ENCODE measurements around the gene DAB2IP.
"Not testable (repeated sequence)": the region's sequence is repeated elsewhere in the genome, so short reads cannot be mapped to it uniquely, and the experiment has no call there.

DAB2IP gene

GRCh38 chr9:121626012-121626411 is 25.4 kb upstream of the DAB2IP start:
- ATAC-seq = no peak
- DNase-seq = no peak

- DNase-seq (no peak), ATAC-seq (no peak)
These were observed 24.0 kb upstream of the DAB2IP start for GRCh38 chr9:121627427-121627826.

GRCh38 chr9:121628401-121628800 is 23.0 kb upstream of the DAB2IP start:
- ATAC-seq (no peak), DNase-seq (no peak)

GRCh38 chr9:121631115-121631514 is 20.3 kb upstream of the DAB2IP start:
- DNase-seq (no peak), ATAC-seq (no peak)

- DNase-seq (no peak), ATAC-seq (no peak)
These were observed 19.4 kb upstream of the DAB2IP start for GRCh38 chr9:121631978-121632418.

GRCh38 chr9:121633119-121633714 is 18.2 kb upstream of the DAB2IP start:
- DNase-seq (no peak), ATAC-seq (no peak)

GRCh38 chr9:121633736-121634135 is 17.7 kb upstream of the DAB2IP start:
- DNase-seq = no peak
- no peak for ATAC-seq

GRCh38 chr9:121634329-121635261 is 16.8 kb upstream of the DAB2IP start:
- DNase-seq (peak; percentile 48), ATAC-seq (peak; percentile 65)

- ATAC-seq = no peak
- DNase-seq = no peak
These were observed 16.0 kb upstream of the DAB2IP start for GRCh38 chr9:121635300-121635876.

- ATAC-seq = no peak
- no peak for DNase-seq
These were observed 15.0 kb upstream of the DAB2IP start for GRCh38 chr9:121636341-121636865.

GRCh38 chr9:121636978-121637712 is 14.3 kb upstream of the DAB2IP start:
- DNase-seq = no peak
- ATAC-seq = no peak

- ATAC-seq (no peak), DNase-seq (no peak)
These were observed 13.7 kb upstream of the DAB2IP start for GRCh38 chr9:121637713-121638220.

GRCh38 chr9:121638399-121638798 is 13.0 kb upstream of the DAB2IP start:
- DNase-seq (no peak), ATAC-seq (no peak)

- DNase-seq (no peak), ATAC-seq (no peak)
These were observed 12.4 kb upstream of the DAB2IP start for GRCh38 chr9:121638901-121639592.

GRCh38 chr9:121639619-121640018 is 11.8 kb upstream of the DAB2IP start:
- ATAC-seq (no peak), DNase-seq (no peak)

GRCh38 chr9:121640076-121640475 is 11.4 kb upstream of the DAB2IP start:
- DNase-seq (peak; percentile 65), ATAC-seq (peak; percentile 42)

- ATAC-seq (no peak), DNase-seq (no peak)
These were observed 10.8 kb upstream of the DAB2IP start for GRCh38 chr9:121640491-121641223.

GRCh38 chr9:121641224-121641611 is 10.2 kb upstream of the DAB2IP start:
- DNase-seq (no peak), ATAC-seq (no peak)

GRCh38 chr9:121642758-121643157 is 8.7 kb upstream of the DAB2IP start:
- DNase-seq = no peak
- ATAC-seq = no peak

GRCh38 chr9:121643473-121643872 is 8.0 kb upstream of the DAB2IP start:
- ATAC-seq = no peak
- DNase-seq = no peak

- ATAC-seq, DNase-seq: not testable (repeated sequence)
These were observed 7.4 kb upstream of the DAB2IP start for GRCh38 chr9:121644040-121644439.

Data from stimulated activated naive CD8-positive, alpha-beta T cell treated with anti-CD3 and anti-CD28 coated beads, Interleukin-15, Interleukin-2, amounts not matched to agents 100 U/mL and 50 U/mL, for 24 hours (primary cell).